Measurements from ENCODE around the gene TOLLIP.

DNA sequence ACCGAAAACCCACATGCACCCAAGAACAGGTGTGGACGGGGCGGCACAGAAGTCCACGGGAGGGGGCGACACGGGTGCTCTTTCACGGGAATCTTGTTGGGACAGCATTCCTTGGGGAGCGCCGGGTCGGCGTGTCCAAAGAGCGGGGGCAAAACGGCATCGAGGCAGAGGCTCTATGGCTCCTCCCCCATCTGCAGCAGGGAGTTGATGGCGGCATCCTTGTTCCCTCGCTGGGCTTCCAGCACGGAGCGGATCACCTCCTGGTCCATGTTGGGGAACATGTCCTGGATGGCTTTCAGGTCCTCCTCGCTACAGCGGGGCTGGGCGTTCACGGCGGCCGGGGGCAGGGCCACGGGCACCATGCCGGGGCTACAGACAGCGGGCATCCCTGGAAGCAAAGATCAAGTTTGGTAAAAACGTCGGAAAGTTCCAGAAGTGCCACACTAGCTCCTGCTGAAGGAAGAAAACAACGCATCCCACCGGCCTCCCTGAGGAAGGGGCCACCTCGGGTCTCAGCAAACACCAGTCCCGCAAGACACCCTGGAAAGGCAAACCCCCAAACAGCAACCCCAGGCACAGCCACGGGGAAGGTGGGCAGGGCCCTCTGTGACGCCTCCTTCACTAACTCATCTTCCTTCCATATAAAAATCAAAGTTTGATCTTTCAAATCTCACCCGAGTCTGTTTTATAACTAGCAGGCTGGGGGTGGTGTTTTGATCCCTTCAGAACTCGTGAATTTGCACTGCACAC, 32.4 kb downstream of the TOLLIP start:
- TF ChIP-seq, protein P1, sequence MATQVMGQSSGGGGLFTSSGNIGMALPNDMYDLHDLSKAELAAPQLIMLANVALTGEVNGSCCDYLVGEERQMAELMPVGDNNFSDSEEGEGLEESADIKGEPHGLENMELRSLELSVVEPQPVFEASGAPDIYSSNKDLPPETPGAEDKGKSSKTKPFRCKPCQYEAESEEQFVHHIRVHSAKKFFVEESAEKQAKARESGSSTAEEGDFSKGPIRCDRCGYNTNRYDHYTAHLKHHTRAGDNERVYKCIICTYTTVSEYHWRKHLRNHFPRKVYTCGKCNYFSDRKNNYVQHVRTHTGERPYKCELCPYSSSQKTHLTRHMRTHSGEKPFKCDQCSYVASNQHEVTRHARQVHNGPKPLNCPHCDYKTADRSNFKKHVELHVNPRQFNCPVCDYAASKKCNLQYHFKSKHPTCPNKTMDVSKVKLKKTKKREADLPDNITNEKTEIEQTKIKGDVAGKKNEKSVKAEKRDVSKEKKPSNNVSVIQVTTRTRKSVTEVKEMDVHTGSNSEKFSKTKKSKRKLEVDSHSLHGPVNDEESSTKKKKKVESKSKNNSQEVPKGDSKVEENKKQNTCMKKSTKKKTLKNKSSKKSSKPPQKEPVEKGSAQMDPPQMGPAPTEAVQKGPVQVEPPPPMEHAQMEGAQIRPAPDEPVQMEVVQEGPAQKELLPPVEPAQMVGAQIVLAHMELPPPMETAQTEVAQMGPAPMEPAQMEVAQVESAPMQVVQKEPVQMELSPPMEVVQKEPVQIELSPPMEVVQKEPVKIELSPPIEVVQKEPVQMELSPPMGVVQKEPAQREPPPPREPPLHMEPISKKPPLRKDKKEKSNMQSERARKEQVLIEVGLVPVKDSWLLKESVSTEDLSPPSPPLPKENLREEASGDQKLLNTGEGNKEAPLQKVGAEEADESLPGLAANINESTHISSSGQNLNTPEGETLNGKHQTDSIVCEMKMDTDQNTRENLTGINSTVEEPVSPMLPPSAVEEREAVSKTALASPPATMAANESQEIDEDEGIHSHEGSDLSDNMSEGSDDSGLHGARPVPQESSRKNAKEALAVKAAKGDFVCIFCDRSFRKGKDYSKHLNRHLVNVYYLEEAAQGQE (IDR thresholded peaks at IDR 0.05; ENCODE audit: low read depth), result no peak
- TF ChIP-seq ZBTB7A (IDR thresholded peaks at IDR 0.05; ENCODE audit: low read depth), result no peak
- no peak for TF ChIP-seq USF1 (IDR thresholded peaks at IDR 0.05)
- TF ChIP-seq EGR1 (IDR thresholded peaks at IDR 0.05), result no peak
- no peak for TF ChIP-seq CEBPB (IDR thresholded peaks at IDR 0.05)

Measured in Ishikawa (cell line).